Amniotic stem cell (primary cell): ENCODE results near the gene HNRNPCL1.
"Not testable (repeated sequence)": the region's sequence is repeated elsewhere in the genome, so short reads cannot be mapped to it uniquely, and the experiment has no call there.

Source experiments
- DNase-seq: peaks from one replicate; lab custom pipeline; 2025; lab: John Stamatoyannopoulos, UW

HNRNPCL1 gene

DNA sequence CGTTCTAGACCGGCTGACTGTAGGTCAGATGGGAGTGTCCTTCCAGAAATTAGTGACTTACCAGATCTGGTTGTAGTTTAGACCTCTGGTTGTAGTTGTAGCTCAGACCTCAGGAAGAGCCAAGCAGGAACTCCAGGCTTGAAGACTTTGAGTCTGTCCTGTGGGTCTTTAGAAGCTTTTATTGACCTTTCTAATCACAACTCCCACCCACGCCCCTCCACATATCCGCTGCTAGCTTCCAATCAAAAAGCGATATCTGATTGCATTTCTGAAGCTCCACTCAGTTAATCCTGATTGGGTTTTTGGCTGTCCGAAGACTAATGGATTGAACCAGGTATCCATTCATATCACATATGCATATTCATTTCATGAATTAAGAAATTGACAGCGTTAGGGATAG, at the start of gene HNRNPCL1:
Gene HNRNPCL1, minus strand, starts transcription at position 101 of the 400 bp plus-strand sequence. CDS start 431 bp downstream, outside the sequence.
- DNase-seq = not testable (repeated sequence)

DNA sequence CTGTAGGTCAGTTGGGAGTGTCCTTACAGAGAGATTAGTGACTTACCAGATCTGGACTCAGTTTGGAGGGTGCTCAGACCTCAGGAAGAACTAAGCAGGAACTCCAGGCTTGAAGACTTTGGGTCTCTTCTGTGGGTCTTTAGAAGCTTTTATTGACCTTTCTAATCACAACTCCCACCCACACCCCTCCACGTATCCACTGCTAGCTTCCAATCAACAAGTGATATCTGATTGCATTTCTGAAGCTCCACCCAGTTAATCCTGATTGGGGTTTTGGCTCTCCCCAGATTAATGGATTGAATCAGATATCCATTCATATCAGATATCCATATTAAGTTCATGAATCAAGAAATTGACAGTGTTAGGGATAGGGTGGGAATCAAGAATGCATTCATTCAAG, 49.6 kb upstream of the HNRNPCL1 start, which contains the start of gene PRAMEF10:
Gene PRAMEF10, minus strand, starts transcription at position 101 of the 400 bp plus-strand sequence. CDS start 2,423 bp downstream, outside the sequence.
- DNase-seq = not testable (repeated sequence)

DNA sequence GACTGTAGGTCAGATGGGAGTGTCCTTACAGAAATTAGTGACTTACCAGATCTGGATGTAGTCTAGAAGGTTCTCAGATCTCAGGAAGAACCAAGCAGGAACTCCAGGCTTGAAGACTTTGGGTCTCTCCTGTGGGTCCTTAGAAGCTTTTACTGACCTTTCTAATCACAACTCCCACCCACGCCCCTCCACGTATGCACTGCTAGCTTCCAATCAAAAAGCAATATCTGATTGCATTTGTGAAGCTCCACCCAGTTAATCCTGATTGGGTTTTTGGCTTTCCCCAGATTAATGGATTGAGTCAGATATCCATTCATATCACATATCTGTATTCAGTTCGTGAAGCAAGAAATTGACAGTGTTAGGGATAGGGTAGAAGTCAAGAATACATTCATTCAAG, 37.6 kb upstream of the HNRNPCL1 start, which contains the start of gene PRAMEF4:
Gene PRAMEF4, minus strand, starts transcription at position 101 of the 400 bp plus-strand sequence. CDS start 2,807 bp downstream, outside the sequence.
- not testable (repeated sequence) for DNase-seq

DNA sequence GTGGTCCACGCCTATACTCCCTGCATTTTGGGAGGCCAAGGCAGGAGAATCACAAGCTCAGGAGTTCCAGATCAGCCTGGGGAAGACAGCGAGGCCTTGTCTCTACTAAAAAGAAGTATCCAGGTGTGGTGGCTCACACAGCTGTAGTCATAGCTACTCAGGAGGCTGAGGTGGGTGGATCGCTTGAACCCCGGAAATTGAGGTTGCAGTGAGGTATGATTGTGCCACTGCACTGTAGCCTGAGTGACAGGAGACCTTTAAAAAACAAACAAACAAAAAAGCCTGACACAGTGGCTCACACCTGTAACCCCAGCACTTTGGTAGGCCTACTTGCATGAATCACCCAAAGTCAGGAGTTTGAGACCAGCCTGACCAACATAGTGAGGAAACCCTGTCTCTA, 29.9 kb upstream of the HNRNPCL1 start:
- not testable (repeated sequence) for DNase-seq

DNA sequence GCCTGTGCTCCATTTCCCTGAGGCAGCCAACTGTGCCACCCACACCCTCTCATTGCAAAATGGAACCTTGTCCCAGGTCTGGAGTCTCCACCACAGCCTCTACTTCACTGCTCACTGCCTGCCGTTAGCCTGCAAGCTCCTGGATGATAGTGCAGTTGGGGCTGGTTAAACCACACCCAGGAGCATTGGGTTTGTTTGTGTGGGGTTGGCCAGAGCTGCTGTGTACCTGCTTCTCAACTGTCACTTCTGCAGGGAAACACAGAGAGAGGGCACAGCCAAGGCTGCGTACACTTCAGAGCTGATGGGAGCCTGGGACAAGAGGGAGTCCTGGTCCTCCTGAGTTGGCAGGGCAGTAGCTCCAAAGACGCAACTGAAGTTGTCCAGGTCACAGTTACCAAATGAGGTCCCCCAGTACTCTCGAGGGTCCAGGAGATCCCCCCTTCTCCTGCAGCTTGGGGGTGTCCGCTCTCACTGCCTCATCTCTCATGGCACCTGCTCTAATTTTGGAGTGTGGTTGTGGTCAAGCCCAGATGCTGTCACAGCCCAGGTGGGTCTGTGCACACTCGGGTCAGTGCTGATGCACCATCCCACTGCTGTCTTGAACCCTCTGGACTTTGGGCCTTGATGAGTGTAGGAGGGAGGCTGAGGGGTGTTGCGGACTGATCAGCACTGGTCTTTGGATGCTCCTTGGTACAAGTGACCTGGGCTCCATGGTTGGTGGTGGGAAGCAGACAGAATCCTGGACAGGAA, 14.8 kb upstream of the HNRNPCL1 start:
- not testable (repeated sequence) for DNase-seq

DNA sequence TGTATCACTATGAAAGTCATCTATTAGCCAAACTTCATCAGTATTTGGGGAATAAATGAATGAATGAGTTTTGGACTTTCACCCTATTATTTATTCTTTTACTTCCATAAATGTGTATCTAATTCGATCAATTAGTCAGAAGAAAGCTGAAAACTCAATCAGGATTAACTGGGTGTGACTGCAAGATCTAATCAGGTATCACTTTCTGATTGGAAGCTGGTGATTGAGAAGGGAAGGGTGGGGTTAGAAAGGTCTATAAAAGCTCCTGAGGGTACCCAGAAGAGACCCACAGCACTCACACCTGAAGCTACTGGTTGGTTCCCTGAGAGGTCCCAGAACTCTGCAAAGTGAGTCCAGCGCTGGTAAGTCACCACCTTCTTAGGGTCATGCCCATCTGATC, 8.3 kb upstream of the HNRNPCL1 start, which contains the start of gene PRAMEF2:
Gene PRAMEF2, plus strand, starts transcription at position 301 of the 400 bp plus-strand sequence. CDS start 1,924 bp downstream, outside the sequence.
- DNase-seq = not testable (repeated sequence)

DNA sequence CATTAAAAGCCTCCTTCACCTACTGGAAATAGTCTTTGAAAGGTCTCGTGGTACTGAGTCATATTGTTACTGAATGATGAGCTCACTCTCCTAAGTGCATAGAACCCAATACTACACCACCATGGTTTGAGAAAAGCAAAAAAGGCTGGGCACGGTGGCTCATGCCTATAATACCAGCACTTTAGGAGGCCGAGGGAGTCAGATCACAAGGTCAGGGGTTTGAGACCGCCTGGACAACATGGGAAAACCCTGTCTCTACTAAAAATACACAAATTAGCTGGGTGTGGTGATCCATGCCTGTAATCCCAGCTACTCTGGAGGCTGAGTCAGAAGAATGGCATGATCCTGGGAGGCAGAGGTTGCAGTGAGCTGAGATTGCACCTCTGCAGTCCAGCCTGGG, 3.3 kb upstream of the HNRNPCL1 start:
- DNase-seq = no peak

DNA sequence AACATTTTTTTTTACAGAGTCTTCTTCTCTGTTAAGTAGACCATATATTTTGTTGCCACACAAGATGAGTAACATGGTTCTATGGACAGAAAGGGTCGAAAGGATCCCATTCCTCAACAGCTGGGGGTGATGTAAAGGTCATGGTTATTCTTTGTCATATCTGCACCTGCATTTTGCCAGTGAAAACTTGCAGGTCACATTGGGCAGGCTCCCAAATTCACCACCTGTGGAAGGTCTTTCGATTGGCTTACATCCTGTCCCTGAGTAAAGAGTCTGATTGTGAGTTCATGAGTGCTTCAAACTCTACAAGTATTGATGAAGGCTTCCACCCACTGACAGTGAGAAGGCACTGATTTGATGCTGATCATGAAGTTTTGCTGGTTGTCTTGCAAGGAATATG, 15.3 kb downstream of the HNRNPCL1 start:
- DNase-seq = not testable (repeated sequence)

DNA sequence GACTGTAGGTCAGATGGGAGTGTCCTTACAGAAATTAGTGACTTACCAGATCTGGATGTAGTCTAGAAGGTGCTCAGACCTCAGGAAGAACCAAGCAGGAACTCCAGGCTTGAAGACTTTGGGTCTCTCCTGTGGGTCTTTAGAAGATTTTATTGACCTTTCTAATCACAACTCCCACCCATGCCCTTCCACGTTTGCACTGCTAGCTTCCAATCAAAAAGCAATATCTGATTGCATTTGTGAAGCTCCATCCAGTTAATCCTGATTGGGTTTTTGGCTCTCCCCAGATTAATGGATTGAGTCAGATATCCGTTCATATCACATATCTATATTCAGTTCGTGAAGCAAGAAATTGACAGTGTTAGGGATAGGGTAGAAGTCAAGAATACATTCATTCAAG, 17.2 kb downstream of the HNRNPCL1 start, which contains the start of gene PRAMEF11:
Gene PRAMEF11, minus strand, starts transcription at position 101 of the 400 bp plus-strand sequence. CDS start 2,621 bp downstream, outside the sequence.
- DNase-seq = not testable (repeated sequence)

DNA sequence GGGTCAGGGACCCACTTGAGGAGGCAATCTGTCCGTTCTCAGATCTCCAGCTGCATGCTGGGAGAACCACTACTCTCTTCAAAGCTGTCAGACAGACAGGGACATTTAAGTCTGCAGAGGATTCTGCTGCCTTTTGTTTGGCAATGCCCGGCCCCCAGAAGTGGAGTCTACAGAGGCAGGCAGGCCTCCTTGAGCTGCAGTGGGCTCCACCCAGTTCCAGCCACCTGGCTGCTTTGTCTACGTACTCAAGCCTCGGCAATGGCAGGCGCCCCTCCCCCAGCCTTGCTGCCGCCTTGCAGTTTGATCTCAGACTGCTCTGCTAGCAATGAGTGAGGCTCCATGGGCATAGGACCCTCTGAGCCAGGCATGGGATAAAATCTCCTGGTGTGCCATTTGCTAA, 29.5 kb downstream of the HNRNPCL1 start:
- not testable (repeated sequence) for DNase-seq

DNA sequence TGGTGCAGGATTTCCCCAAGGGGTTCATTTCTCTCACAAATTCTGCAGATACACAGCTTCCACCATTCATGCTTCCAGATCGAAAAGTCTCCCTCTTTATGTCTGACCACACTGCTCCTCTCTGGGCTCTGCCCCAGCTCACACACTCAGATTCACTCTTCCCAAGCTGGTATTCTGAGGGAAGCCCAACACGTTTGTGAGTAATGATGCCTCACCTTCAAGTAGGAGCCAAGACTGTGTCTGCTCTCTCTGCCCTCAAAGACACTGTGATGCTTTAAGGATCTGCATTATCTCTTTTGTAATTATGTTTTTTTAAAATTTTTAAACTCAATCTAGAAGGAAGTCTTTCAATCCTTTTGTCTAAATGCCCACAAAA, 37.1 kb downstream of the HNRNPCL1 start:
- DNase-seq = no peak

DNA sequence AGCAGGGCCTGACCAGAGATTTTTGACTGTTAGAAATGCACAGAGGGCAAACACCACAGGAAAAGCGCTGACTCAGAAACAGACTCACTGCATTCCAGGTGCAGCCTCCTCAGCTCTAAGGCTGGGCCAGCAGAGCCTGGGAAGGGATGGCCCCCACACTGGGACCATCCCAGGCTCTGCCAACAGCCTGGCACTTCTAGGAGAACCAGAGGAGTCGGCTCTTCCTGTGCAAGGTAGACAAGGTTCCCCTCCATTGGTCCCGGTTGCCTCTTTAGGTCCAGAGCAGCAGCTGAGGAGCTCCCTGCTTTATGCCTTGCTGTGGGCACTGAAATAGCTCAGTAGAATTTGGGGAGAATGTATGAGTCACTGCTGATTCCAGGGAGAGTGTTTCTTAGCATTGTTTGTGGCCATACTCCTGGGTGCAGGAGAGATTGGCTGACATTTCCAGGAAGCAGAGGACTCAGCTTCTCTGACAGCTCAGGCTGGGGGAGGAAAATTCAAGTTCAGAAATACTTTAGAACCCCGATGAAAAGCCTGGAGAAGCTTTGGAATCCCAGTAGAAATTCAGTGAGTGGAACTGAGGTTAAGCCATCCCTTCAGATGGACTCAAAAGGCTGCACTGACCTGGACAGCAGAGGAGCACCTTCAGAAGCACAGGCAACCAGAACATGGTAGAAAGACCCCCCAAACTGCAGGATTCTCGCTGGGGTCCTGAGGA, 37.7 kb downstream of the HNRNPCL1 start:
- no peak for DNase-seq

DNA sequence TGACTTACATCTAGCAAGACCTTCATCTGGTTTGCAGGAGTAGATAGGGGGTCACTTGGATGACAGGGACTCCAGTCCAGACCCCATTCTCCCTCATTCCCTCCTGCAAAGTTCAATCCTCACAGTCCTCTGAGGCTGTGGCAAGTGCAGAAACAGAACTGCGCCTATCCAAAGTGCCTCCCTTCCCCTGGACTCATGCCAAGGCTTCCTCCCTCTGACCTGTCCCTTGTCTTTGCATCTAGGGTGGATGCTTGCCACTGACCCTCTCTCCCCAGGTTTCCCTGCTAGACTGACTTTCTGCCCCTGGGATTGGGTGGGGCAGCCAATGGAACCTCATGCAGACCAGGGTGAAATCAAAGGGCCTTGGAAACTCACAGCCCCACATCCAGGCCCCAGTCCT, 38.6 kb downstream of the HNRNPCL1 start:
- no peak for DNase-seq

DNA sequence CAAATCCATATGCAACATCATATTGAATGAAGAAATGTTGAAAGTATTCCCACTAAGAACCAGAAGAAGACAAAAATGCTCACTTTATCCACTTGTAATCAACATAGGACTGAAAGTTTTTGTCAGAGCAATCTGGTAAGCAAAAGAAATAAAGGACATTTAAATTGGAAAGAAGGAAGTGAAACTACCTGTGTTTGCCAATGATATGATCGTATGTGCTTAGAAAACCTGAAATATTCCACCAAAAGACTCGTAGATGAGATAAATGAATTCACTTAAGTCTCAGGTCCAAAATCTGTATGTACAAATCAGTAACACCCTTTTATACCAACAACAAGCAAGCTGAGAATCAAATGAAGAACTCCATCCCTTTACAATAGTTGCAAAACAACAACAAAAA, 48.8 kb downstream of the HNRNPCL1 start:
- DNase-seq = no peak

DNA sequence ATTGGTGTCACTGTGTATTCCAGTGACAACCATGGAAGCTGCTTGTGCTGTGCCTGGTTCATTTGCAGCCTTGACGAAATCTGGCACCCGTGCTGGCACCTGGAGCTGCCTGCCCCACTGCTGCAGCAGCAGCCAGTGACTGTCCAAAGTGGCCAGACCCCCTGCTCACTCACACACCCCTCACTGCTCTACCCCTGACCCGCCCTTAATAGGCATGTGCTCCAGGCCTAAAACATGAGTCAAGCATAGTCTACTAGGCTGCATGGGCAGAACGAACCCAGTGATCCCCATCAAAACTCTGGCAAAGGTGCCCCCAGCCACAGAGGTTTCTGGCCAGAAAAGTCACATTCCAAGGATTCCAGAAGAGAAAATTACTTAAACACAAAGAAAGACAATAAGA, 49.6 kb downstream of the HNRNPCL1 start:
- DNase-seq = no peak
